Mononuclear cell (primary cell): ENCODE results near the gene DAZAP1. TPM values are rescaled to one million over a fixed set of nuclear protein-coding genes. Genes with fewer than 3 reads are reported as not detected.

Experiments
- H3K27me3 ChIP-seq: 2 replicates; pipeline ENCODE4 v1.6.0; 2011; ENCODE audit warnings: low read length, control low read depth; ENCODE audit not compliant: insufficient read depth
- H3K4me1 ChIP-seq: 2 replicates; pipeline ENCODE4 v1.5.1; 2011; ENCODE audit warnings: mild to moderate bottlenecking, low read length, control low read depth; ENCODE audit not compliant: insufficient read depth
- H3K4me3 ChIP-seq: 2 replicates; pipeline ENCODE4 v1.5.1; 2011; ENCODE audit warnings: mild to moderate bottlenecking, low read length, moderate library complexity
- H3K9me3 ChIP-seq: 2 replicates; pipeline ENCODE4 v1.5.1; 2011; ENCODE audit warnings: low read depth, mild to moderate bottlenecking, control low read depth, low read length
- total RNA-seq: library from RNA; depleted of rRNA; stranded (reverse); fragments of >200 nt; gene quantifications from one replicate; pipeline ENCODE4 v1.2.3, GENCODE V29; 2012

The DAZAP1 gene
- 63.0 TPM for total RNA-seq

GRCh38 chr19:1407528-1408299 is at the start of gene DAZAP1:
Gene DAZAP1, plus strand, starts transcription at chr19:1407586. Its CDS starts 188 bp downstream, at chr19:1407774.
- H3K27me3 ChIP-seq = peaks cover 1% of the 10 kb centered on the region
- H3K4me1 ChIP-seq = peaks cover 59% of the 10 kb centered on the region
- no peaks in the 10 kb centered on the region for H3K9me3 ChIP-seq

GRCh38 chr19:1360126-1360817 is 47.1 kb upstream of the DAZAP1 start:
- Histone ChIP-seq H3K4me3 (no peak overlapping the region), H3K27me3 (no peaks in the 10 kb centered on the region), H3K4me1 (peaks cover 41% of the 10 kb centered on the region), H3K9me3 (no peaks in the 10 kb centered on the region)

More at GRCh38 chr19:1407528-1408299, at the start of gene DAZAP1:
- H3K4me3 ChIP-seq = peak within 1 kb of the TSS; percentile 84

GRCh38 chr19:1360818-1361461 is 46.4 kb upstream of the DAZAP1 start:
- Histone ChIP-seq H3K9me3 (no peaks in the 10 kb centered on the region), H3K4me1 (peaks cover 40% of the 10 kb centered on the region), H3K4me3 (no peak overlapping the region), H3K27me3 (no peaks in the 10 kb centered on the region)

DNA sequence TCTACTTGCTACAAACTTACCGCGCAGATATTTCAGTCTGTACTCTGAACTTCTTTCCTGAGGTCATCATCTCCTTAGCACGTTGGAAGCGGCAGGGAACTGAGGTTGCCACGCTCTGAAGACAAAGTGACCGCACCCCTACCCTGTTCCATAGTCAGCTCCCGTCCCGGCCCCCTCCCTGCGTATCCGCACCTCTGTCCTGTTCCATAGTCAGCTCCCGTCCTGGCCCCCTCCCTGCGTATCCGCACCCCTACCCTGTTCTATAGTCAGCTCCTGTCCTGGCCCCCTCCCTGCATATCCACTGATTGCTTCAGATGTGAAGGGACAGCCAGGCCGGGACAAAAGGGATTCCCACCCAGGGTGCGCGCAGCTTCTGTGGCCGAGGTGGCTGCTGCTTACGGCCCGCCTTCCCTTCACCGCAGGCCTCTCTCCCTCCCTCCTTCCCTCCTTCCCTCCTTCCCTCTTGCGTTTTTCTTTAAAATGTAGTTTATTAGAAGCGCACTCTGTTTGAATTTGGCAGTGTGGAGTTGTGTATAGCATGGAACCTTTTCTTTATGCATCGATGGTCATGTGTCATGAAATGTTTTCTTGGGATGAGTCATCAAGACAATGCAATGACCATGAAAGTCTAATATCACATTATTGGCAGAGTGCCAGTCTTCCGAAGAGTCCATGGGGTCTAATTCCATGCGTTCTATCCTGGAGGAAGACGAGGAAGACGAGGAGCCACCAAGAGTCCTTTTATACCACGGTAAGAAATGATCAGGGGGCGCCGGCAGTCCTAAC is 45.6 kb upstream of the DAZAP1 start:
- no peaks in the 10 kb centered on the region for H3K9me3 ChIP-seq
- H3K4me3 ChIP-seq = no peak overlapping the region
- H3K4me1 ChIP-seq = peaks cover 45% of the 10 kb centered on the region
- no peaks in the 10 kb centered on the region for H3K27me3 ChIP-seq

DNA sequence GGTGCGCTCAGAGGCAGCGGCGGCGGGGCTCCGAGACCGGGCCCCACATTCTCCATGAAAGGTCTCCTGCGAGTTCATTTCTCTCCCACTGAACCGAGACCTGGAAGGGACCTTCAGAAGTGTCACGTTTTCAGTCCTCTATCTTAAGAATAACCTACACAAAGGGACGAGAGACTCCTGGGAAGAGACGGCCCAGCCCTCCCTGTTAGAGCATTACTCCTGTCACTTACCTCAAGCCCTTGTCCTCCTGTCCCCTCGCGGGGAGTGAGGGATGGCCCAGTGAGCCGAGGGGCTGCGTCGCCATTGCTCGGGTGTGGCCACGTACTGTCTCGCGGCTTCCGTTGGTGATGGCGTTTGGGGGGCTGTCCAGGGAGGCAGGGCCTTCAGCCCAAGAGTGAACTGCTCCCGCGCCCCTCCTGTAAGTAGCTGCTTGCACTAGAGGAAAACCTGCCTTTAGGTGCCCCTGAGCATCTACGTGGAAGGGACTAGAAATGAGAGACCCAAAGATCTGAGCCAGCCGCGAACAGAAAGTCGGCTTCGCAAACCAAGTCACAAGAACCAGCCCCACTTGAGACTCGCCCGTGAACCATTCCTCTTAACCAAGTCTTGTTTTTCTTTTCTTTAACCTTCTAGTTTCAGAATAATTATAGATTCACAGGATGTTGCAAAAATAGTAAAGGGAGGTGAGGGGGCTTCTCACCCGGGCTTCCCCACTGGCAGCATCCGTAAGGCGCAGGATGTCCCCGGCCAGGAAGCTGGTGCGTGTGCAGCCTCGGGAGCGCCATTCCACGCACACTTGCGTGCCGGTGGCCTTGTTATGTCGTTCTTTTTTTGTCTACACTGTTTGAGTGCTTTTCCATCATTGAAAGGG is 44.8 kb upstream of the DAZAP1 start:
- H3K4me1 ChIP-seq = peaks cover 53% of the 10 kb centered on the region
- no peaks in the 10 kb centered on the region for H3K9me3 ChIP-seq
- H3K27me3 ChIP-seq = no peaks in the 10 kb centered on the region
- no peak overlapping the region for H3K4me3 ChIP-seq

DNA sequence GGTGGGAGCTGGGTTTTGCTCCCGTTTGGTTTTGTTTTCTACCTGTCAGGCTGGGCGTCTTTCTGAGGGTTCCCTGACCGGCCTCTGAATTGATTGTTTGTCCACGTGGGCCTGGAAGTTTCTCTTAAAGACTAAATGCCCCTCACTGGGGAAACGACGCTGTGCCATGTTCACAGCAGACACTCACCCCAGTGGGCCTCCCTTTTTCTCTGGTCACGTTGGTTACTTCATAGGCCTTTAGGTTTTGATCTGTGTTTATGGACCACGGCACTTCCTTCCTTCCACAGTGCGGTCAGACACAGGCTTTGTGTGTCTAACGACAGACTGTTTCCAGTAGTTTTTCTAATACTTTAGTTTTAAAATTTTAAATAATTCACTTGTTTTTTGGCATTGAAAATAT is 43.8 kb upstream of the DAZAP1 start:
- peaks cover 58% of the 10 kb centered on the region for H3K4me1 ChIP-seq
- no peaks in the 10 kb centered on the region for H3K9me3 ChIP-seq
- H3K27me3 ChIP-seq = no peaks in the 10 kb centered on the region
- no peak overlapping the region for H3K4me3 ChIP-seq

DNA sequence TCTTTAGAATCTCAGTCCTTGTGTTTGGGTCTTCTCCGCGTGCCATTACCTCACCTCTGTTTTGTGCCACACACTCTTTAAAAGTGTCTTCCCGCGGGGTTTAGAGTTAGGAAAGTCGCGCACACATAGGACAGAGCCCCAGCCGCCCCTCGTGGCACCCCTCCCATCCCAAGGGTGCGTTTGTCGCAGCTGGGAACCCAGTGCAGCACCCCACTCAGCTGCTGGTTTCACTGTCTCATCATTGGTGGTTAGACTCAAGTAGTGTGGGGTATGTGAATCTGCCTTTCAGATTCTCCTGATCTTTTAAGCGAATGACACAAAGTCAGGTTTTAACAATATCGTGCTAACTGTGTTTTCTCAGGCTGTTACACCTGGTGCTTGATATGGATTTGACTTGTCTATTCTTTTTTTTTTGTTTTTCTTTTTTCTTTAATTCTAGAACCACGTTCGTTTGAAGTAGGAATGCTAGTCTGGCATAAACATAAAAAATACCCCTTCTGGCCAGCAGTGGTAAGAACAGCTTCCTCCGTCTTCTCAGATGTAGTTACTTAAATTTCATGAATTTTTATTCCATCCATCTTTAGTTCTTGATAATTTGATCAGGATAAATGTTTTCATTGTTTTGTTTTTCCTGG is 43.2 kb upstream of the DAZAP1 start:
- H3K27me3 ChIP-seq = no peaks in the 10 kb centered on the region
- H3K4me3 ChIP-seq = no peak overlapping the region
- no peaks in the 10 kb centered on the region for H3K9me3 ChIP-seq
- H3K4me1 ChIP-seq = peaks cover 58% of the 10 kb centered on the region

DNA sequence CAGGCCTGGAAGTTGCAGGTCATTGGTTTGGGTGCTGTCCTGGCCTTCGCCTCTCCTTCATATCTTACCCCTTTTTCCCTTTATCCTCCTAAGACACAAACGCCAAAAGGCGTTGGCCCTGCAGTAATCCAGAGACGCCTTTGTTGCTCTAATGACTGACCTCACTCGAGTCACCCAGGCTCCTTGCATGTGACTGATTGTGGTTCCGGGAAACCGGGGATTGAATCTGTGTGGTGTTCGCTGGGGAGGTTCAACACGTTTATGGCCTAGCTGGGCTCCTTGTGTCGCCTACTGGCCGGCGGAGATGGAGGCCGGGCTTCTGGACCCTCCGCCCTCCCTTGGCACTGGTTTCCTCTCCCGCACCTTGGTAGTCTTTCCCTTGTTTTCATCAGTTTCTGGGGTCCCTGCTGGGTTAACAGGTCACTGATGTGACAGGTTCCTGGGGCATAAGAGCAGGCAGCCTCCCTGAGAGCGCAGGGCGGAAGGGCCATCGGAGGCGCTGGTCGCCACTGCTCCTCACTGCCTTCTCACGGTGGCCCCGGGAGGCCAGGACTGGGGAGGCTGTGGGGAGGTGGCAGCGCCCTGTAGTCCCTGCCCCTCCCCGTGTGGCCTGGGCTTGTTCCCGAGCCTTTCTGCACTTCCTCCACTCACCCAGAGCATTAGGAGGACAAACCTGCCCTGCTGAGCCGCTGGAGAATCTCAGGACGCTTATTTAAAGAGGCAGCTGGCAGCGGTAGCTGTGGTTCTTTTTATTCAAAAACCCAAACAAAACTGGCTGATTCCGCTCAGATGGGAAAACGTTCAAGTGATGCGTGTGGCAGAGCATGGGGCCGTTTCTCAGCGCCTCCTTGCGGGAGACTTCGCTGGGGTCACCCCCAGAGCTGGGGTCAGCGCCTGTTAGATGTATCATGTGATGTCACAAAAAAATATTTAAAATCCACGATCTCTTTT is 41.8 kb upstream of the DAZAP1 start:
- Histone ChIP-seq H3K9me3 (no peaks in the 10 kb centered on the region), H3K4me1 (peaks cover 58% of the 10 kb centered on the region), H3K27me3 (no peaks in the 10 kb centered on the region), H3K4me3 (no peak overlapping the region)

DNA sequence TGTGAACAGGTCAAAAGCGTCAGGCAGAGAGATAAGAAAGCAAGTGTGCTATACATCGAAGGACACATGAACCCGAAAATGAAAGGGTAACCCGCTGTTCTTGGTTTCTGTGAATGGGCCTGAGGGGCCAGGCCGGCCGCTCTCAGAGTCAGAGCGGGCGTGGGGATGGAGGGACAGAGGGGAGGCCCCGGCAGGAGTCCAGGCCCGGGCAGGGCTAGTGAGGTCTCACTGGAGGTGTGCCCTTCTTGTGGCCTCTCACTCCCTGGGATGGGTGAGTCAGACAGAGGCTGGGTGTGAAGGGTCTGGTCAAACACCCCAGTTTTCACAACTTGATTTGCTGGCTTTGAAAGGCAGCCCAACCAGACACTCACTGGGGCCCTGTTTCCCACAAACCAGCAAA is 41.1 kb upstream of the DAZAP1 start:
- Histone ChIP-seq H3K4me1 (peaks cover 54% of the 10 kb centered on the region), H3K9me3 (no peaks in the 10 kb centered on the region), H3K4me3 (no peak overlapping the region), H3K27me3 (no peaks in the 10 kb centered on the region)

DNA sequence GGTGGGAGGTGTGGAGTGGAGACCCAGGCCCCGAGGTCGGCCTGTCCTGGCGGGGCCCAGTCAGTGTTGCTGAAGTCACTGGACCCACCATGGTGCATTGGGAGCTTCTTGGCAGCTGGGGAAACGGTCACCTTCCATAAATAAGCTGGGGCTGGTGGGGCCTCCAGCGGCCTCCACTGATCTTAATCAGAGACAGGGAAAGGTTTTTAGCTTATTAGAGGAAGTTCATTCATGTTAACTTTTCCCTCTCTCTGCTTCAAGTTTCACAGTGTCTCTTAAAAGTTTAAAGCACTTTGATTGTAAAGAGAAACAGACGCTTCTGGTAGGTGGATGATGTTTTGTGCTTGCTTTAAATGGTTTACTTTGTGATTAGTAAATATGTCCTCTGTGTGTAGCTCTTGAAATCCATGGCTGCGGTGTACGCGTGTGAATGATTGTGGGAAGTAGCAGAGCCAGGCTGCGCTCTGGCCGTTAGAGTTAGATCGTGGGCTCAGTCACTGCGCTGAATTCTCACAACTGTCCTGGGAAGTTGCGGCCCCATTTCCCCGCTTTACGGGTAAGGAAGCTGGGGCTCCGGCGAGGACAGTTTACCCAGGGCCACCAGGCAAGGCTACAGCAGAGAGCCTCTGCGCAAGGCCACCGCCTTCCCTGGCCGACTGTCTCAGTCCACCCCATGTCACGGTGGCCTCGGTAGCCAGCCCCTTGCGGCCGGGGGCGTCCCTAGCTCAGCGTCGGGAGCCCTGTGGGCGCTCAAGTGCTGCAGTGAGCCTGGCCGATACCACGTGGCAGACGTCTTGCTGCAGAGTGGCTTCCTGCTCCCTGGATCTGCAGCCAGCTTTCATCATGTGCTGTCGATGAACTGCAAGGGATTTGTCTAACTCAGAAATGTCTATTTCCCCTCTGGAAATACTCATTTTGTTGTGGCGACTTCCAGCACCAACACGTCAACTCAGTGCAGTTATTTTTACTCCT is 40.2 kb upstream of the DAZAP1 start:
- H3K4me1 ChIP-seq = peaks cover 50% of the 10 kb centered on the region
- no peaks in the 10 kb centered on the region for H3K27me3 ChIP-seq
- H3K4me3 ChIP-seq = no peak overlapping the region
- no peaks in the 10 kb centered on the region for H3K9me3 ChIP-seq

GRCh38 chr19:1369214-1369805 is 38.1 kb upstream of the DAZAP1 start:
- peaks cover 29% of the 10 kb centered on the region for H3K4me1 ChIP-seq
- H3K9me3 ChIP-seq = no peaks in the 10 kb centered on the region
- no peak overlapping the region for H3K4me3 ChIP-seq
- H3K27me3 ChIP-seq = no peaks in the 10 kb centered on the region
